CD4-positive, alpha-beta T cell treated with Interleukin-2 at 100 ng/mL for 4 hours (primary cell): ENCODE data around the gene F8.
A peak's percentile ranks its signal among the peaks of the same experiment; 100 is the strongest.
"Not testable (repeated sequence)": the region's sequence is repeated elsewhere in the genome, so short reads cannot be mapped to it uniquely, and the experiment has no call there.

Experiments
- DNase-seq: peaks from one replicate; pipeline ENCODE4 v3.0.0-alpha.2; 2020; ENCODE audit warnings: low spot score

Gene F8

DNA sequence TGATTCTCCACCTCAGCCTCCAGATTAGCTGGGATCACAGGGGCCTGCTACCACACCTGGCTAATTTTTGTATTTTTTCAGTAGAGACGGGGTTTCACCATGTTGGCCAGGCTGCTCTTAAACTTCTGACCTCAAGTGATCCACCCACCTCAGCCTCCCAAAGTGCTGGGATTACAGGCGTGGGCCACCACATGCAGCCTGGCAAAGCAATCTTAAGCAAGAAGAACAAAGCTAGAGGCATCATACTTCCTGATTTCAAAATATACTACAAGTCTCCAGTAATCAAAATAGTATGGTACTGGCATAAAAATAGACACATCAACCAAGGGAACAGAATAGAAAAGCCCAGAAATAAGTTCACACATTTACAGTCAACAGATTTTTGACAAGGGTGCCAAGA is 149.2 kb downstream of the F8 start:
- DNase-seq, result no peak

DNA sequence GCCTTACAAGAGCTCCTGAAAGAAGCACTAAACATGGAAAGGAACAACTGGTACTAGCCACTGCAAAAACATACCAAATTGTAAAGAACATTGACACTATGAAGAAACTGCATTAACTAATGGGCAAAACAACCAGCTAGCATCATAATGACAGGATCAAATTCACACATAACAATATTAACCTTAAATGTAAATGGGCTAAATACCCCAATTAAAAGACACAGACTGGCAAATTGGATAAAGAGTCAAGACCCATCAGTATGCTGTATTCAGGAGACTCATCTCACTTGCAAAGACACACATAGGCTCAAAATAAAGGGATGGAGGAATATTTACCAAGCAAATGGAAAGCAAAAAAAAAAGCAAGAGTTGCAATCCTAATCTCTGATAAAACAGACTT is 154.0 kb downstream of the F8 start:
- not testable (repeated sequence) for DNase-seq

DNA sequence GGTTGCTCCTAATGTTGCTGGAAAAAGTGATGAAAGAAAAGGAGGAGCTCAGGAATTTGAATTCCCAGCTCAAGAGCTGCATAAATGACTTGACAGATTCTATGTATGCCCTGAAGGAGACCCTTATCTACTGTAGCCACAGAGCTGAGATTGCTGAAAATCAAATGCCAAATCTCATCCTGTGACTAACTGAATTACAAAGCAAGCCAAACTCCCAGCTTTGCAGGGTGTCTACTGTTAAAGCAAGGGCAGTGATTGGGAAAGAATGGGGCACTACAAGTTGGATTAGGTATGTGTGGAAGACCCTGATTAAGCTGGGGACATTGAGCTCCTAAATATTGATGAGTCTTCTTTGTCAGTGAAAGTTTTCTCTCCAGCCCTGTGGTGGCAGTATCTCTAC is 167.3 kb downstream of the F8 start:
- no peak for DNase-seq

DNA sequence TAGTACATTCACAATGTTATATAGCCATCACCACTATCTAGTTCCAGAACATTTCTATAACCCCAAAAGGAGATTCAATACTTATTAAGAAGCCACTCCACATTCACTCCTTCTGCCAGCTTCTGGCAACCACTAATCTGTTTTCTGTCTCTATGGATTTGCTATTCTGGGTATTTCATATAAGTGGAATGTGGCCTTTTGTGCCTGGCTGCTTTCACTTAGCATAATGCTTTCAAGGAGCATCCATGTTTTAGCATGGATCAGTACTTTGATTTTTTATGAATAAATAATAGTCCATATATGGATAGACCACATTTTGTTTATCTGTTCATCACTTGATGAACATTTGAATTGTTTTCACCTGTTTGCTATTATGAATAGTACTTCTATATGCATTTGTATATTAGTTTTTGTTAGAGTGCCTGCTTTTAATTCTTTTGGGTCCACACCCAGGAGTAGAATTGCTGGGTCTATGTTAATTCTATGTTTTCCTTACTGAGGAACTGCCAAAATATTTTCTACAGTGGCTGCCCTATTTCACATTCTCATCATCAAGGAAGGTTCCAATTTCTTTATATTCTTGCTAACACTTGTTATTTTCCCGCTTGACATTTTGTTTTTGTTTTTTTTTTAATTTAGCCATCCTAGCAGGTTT is 171.4 kb downstream of the F8 start:
- DNase-seq, result no peak

DNA sequence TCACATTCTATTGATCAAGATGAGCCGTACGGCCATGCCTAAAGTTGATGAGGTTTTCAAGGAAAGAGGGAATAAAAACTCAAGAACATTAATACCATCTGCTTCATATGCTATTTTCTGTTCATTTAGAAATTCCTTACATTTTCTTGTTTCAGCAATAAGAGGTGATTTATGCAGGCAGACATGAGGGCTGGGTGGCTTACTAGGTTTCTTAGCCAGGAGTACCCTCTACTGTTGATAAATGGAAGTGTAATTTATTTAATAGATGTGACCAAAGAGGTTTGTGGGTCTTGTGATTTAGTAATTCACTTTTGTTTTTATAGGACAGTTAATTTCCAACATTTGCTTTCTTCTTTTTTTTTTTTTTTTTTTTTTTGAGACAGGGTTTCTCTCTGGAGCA is 181.7 kb downstream of the F8 start:
- peak; percentile 52 for DNase-seq

DNA sequence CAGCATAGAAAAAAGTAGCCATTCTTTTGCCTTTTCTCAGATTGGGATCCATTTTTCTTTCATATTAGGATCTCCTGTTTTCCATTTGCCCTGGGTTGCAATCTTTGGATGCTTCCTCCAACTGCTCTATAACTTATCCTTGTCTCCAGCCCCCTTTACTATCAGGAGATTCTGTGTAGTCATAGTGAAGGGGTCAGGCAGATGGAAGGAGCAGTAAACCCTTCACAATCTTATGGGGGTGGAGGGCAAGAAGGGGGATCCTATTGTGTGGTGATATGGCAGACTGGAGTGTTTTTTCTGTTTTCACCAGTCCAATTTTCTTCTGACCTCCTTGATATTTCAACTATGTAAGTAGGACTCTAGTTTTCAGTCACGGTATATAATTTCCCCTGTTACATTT is 186.4 kb downstream of the F8 start:
- no peak for DNase-seq

DNA sequence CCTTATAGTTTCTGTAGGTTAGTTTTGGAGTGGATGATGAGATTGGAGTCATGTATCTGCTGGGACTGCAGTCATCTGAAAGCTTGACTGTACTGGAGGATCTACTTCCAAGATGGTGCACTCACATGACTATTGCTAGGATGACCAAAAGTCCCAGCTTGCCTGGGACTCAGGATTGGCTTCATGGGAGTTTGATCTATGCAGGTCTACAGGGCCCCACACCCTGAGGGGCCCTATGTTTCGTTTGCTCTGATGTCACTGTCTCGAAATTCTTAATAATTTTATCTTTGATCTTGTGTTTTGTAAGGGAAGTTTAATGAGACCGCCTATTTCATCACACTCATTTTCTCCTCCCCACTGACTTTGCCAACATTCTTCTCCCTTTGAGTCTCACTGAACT is 188.0 kb downstream of the F8 start, which contains the start of gene SMIM9:
Gene SMIM9, minus strand, starts transcription at position 101 of the 400 bp plus-strand sequence. CDS start 3,806 bp downstream, outside the sequence.
- no peak for DNase-seq

DNA sequence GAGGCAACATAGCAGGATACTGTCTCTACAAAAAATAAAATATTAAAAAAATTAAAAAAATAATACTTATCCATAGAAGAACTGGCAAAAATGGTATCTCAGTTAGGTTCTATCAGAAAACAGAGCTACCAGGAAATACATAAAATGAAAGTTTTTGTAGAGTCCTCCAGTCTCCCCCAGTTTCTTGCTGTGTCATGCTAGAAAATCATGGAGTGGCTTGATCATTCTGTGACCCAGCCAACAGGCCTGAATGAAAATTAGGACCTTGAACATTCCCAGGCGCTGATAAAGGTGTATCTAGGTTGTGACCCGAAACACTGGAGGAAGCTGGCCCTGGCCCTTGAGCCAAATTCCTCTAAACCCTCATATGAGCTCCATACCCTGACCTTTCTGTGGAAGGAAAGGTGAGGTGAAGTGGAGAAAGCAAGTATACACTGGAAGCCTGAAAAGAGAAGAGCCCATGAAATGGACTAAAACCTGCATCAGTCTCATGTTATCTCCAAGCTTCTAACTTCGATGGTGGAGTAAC is 188.7 kb downstream of the F8 start:
- no peak for DNase-seq

DNA sequence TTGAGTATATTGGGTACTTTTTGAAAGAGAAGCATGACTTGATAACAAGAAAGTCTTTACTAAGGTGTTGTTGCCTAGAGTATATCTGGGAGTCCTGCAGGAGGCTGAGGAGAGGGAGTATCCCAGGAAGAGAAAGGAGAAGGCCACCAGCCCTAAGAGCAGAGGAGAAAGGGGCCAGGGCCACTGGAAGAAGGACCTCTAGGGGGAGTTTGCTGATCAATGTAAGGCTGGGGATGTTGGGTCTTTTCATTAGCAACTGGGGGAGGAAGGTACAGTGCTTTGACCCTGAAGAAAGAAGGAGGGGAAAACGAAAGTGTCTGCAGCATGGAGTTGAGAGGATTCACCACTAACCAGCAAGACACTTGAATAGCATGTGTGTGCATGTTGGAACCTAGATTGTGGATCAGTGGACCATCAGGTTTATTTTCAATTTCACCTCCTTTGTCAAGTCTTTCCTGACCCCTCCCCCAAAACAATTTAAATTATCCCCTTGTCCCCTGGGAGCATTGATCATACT is 192.5 kb downstream of the F8 start:
- no peak for DNase-seq

DNA sequence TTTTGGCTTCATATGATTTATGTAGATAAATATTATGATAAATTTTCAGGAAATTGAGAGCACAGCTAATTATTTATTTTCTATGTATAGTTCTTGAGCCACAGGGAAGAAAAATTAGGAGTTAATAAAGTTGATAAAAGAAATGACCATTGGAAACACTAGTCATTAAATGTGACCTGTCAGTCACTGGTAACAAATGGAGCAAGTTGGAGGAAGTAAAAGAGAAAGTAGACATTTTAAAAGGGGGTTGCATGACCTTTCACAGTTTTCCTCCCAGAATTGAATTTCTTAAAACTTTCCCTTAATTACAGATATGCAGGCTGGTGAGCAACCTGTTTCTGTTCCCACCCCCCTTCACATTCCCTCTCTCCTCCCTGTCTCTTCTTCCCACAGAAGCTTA is 193.4 kb downstream of the F8 start:
- DNase-seq, result no peak

DNA sequence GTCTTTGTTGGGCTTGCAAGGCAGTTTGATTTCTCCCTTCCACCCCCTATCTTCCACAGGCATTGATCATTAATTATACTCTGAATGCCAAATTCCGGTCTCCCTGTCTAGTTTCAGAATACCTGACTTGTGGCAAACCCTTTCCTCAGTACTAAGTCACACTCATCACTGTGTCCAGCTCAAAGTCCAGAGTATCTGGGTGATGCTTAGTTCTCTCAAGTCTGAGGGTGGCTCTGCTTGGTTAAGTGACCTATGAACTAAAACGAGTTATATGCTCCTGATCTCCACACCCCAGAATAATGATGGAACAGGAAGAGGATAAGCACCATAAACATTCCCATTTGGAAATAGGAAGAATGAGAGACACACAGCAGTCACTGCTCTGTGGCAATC is 194.5 kb downstream of the F8 start:
- no peak for DNase-seq

DNA sequence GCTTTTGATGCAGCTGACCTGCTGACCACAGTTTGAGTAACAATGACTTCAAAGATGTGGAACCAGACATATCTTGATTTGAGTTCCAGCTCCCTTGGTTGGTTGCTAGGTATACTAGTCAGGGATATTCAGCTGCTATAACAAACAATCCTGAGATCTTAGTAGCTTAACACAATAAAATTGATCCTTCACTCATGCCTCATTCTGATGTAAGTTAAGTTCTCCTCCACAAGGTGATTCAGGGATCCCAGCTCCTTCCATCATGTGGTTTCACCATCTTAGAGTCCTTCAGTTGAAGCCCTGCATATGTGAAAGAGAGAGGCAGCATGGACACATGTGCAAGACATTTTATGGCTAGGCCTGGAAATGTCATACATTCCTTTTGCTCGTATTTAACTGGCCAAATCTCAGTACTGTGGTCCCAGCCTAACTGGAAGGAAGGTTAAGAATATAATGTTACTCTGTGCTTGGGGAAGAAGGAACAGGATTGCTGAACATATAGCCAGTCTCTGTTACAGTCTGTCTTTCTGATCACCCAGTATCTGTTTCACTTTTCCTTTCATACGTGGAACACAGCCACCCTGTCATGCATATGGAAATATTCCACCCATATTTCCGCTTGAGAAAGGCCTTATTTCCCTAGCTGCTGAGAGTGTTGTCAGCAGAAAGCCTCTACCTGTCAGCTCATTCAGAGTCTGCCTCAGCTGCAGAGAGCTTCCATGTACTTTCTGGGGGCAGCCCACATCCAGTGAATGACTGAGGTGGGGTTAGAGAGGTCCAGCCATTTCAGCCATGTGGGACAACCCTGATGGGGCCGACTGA is 195.1 kb downstream of the F8 start:
- peak; percentile 24 for DNase-seq

DNA sequence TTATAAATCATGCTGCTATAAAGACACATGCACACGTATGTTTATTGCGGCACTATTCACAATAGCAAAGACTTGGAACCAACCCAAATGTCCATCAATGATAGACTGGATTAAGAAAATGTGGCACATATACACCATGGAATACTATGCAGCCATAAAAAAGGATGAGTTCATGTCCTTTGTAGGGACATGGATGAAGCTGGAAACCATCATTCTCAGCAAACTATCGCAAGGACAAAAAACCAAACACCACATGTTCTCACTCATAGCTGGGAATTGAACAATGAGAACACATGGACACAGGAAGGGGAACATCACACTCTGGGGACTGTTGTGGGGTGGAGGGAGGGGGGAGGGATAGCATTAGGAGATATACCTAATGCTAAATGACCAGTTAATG is 196.9 kb downstream of the F8 start:
- not testable (repeated sequence) for DNase-seq

DNA sequence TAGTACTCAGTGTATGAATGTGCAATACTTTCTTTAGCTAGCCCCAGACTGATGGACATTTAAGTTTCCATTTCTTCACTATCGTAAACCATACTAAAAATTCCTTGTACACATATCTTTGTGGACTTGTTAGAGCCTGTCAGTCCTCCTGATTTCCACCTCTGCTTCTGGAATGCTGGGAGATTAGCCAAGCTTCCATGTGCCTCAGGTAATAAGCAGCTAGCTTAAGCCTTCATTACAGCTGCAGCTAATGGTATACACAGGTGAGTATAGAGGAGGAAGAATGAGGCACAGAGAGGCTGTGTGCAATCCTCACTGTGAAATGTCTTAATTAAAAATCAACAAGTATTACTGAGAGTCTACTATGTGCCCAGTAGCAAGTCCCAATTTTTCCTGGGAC is 197.9 kb downstream of the F8 start:
- no peak for DNase-seq

DNA sequence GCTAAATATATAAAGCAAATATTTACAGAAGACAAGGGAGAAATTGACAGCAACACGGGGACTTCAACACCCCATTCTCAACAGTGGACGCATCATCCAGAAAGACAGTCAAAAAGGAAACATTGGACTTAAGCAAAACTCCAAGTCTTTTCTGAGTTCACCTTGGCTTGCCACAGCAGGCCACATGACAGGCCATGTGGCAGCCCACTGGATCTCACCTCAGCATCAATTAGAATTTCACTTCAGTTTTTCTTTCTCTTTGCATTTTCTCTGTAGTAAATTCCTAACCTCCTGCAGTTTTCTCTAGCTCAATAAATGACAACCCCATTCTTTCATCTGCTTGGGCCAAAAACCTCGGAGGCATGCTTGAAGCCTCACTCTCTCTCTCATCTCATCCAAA is 200.5 kb downstream of the F8 start:
- no peak for DNase-seq

DNA sequence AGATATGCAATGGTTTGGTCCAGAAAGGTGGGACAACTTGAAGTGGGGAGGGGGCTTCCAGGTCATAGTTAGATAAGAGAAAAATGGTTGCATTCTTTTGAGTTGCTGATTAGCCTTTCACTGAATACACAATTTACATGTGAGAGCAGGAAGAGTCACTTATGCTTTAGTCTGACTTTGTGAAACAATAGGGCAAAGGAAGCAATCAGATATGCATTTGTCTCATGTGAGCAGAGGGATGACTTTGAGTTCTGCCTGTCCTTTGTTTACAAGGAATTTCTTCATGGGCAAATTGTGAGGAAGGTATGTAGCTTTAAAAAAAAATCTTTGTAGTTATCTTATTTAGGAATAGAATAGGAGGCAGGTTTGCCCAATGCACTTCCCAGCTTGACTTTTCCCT is 201.0 kb downstream of the F8 start:
- DNase-seq, result no peak

DNA sequence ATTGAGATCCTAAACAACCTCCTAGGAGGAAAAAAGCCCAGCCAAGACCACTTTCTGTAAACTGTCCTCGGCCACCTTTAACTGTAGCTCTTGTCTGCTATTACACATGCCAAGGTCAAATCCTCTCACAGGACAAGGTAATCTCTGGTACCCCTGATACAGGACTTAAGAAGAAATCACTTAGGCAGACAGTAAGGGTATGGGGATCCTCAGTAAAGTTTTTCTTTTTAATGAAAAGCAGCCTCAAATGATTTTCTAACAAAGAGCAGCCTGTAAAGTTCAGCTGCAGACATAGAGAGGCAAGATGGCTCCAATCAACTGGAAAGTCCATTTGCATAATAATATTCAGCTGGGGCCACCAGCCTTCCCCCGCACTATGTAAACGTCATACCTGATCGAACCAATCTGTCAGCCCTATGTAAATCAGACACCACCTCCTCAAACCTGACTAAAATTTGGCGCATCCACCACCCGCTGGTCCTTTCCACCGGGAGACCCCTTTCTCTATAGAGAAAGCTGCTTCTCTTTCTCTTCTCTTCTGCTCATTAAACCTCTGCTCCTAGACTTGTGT is 202.7 kb downstream of the F8 start:
- no peak for DNase-seq

DNA sequence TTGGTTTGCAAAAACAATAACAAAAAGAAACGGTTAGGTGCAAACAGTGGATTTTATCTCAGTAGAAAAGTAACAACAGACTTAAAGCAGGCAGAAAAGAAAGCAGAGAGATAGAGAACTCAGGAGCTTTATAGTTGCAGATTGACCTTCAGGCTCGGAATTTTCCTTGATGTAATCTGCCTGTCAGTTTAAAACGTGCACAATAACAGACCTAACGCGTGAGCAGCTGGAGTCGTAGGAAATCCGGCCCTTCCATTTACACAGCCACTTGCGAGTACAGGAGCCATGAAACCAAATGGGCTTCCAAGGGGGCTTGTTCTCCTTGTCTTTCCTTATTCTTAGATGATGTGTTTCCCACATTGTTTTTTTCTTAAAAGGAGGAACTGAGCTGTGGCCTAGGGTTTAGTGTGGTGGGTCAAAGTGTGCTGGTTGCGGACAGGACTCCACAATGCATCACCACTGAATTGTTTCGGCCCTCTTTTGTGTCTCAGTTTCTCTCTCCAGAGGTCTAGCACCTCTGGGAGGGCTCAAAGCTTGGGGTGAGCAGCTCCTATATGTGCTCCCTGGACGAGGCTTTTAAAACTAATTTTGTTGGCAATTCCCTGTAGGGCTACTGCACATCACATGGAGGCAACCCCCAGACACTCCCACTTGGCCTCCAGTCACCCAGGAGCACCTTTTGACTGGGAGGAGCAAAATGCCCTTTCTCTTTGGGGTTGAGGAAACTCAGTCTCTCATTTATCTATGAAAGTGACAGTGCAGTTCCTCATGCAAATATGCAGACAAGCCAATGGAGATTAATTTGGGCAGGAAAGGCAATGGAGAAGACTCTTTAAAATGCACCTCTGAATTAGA is 203.4 kb downstream of the F8 start:
- DNase-seq, result no peak

DNA sequence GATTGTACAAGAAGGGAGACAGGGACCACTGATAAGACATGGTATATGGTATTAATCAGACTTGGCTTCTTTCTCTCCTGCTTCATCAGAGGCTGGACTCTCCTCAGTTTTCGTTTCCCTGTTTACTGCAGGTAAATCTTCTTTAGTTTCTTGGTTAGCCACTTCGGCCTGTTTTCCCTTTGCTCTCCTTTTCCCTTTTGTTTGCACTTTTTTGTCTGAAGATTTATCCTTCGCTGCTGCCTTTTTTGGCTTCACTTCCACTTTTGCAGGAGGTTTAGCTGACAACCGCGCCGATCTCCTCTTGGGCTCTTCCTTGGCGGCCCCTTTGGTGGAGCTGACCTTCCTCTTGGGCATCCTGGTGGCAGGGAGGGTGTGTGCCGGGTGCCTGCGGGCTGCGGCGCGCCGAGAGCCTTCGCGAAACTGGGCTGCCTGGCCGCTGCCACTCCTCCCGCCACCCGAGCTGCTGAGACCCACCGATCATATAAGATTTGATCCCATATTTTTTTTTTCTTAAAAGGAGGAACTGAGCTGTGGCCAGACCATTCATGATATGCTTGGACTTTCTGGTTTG is 205.4 kb downstream of the F8 start:
- not testable (repeated sequence) for DNase-seq

DNA sequence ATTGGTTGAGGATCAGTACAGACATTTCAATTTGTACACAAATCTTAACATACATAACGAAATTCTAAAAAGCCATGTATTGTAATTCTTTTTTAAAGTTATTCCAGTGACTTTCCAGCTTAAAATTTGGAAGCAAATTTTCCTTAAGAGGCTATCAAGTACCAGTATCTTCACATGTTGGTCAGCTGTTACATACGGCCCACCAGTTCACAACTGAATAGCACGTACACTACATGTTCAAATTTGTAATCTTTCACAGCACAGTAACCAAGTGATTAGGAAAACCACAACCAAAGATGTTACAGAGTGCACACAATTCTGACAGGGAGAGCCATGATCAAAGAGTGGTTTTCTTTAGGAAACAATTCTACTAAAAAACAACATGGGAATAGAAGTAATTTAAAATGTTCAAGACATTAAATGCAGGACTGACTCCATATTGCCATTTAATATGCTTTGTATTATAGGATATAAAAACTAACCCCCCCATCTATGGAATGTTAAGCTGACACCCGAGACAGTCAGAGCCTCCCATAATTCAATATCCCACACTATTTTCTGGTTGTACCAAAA is 206.1 kb downstream of the F8 start:
- not testable (repeated sequence) for DNase-seq

DNA sequence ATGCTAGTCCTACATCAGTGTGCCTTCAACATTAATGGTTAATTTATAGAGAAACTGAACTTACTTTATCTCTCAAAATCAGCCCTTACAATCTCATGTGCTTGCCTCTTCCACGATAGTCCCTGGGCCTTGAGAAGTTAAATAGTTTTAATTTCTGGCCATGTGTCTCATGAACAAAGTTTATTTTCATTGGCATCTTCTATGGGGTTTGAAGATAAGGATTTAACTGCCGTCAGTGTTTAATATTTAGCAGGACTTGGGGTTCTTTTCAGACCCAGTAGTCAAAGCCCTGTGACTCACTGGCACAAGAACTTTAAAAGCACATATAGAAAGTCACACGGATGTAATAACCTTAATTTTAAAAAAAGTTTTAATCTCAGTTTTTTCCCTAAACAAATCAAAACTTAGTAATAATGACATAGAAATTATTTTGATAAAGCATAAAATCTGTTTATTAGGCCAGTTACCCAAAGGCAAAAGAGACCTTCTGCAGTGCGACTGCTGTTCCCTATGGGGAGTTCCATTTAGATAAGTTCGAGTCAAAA is 207.2 kb downstream of the F8 start:
- no peak for DNase-seq
